GM23338 (cell line): ENCODE measurements around the gene MOB3B.

ENCODE experiments used
- CREB1 ChIP-seq: fragments of 250-450 bp; sonication (Bioruptor Pico); IDR thresholded peaks from 2 replicates; pipeline ENCODE4 v1.5.0; 2020; ENCODE audit warnings: low read depth, mild to moderate bottlenecking, moderate library complexity
- EZH2 ChIP-seq: fragments of 200-600 bp; sonication (generic); IDR thresholded peaks from one replicate; pipeline ENCODE4 v1.8.0; 2017; ENCODE audit warnings: antibody characterized with exemption, mild to moderate bottlenecking, low read depth; ENCODE audit not compliant: unreplicated experiment
- EZH2phosphoT487 ChIP-seq: fragments of 200-600 bp; sonication (generic); IDR thresholded peaks from one replicate; pipeline ENCODE4 v1.8.1; 2018; ENCODE audit warnings: antibody characterized with exemption; ENCODE audit not compliant: unreplicated experiment
- POLR2AphosphoS5 ChIP-seq: IDR thresholded peaks from 2 replicates; pipeline ENCODE4 v1.6.1; 2016; ENCODE audit warnings: antibody characterized with exemption, low read depth
- TF ChIP-seq, protein P1 (sequence below), 2 experiments: fragments of 200-600 bp in 1 of 2; sonication (generic) in 1 of 2; conservative IDR thresholded peaks; 2 replicates each; pipeline versions ENCODE4 v1.5.1 to v1.6.1; 2016 to 2017; ENCODE audit warnings: antibody characterized with exemption in 2 of 2, low read depth in 2 of 2, mild to moderate bottlenecking in 2 of 2, moderate library complexity in 1 of 2
- TF ChIP-seq, protein P2 (sequence below): IDR thresholded peaks from one replicate; pipeline ENCODE4 v1.6.1; 2018; ENCODE audit warnings: antibody characterized with exemption; ENCODE audit not compliant: unreplicated experiment

DNA sequence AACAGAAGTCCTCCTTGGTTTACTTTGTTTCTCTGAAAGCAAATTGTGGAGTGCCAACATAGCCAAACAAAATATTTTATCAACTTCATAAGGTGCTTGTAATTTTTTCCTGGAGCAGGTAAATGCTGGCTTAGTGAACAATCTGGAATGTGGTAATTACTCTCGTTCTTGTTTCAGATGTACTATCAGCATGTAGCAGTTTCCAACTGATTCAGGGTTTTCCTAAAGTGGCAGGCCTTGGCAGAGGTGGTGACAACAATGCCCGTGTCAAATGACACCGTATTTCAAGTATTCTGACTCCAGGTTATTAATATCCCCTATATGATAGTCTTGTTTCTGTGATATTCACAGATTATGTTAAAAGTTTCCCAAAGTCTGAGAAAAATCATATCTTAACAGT is 42.4 kb upstream of the MOB3B start:
- TF ChIP-seq, protein P1, sequence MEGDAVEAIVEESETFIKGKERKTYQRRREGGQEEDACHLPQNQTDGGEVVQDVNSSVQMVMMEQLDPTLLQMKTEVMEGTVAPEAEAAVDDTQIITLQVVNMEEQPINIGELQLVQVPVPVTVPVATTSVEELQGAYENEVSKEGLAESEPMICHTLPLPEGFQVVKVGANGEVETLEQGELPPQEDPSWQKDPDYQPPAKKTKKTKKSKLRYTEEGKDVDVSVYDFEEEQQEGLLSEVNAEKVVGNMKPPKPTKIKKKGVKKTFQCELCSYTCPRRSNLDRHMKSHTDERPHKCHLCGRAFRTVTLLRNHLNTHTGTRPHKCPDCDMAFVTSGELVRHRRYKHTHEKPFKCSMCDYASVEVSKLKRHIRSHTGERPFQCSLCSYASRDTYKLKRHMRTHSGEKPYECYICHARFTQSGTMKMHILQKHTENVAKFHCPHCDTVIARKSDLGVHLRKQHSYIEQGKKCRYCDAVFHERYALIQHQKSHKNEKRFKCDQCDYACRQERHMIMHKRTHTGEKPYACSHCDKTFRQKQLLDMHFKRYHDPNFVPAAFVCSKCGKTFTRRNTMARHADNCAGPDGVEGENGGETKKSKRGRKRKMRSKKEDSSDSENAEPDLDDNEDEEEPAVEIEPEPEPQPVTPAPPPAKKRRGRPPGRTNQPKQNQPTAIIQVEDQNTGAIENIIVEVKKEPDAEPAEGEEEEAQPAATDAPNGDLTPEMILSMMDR (conservative IDR thresholded peaks at IDR 0.05; ENCODE audit: low read depth in 2 of 2), result no peak
- no peak for TF ChIP-seq POLR2AphosphoS5
- no peak for TF ChIP-seq CREB1 (CRISPR knock-in tag)
- TF ChIP-seq EZH2phosphoT487, result no peak
- TF ChIP-seq EZH2, result no peak
- TF ChIP-seq, protein P2, sequence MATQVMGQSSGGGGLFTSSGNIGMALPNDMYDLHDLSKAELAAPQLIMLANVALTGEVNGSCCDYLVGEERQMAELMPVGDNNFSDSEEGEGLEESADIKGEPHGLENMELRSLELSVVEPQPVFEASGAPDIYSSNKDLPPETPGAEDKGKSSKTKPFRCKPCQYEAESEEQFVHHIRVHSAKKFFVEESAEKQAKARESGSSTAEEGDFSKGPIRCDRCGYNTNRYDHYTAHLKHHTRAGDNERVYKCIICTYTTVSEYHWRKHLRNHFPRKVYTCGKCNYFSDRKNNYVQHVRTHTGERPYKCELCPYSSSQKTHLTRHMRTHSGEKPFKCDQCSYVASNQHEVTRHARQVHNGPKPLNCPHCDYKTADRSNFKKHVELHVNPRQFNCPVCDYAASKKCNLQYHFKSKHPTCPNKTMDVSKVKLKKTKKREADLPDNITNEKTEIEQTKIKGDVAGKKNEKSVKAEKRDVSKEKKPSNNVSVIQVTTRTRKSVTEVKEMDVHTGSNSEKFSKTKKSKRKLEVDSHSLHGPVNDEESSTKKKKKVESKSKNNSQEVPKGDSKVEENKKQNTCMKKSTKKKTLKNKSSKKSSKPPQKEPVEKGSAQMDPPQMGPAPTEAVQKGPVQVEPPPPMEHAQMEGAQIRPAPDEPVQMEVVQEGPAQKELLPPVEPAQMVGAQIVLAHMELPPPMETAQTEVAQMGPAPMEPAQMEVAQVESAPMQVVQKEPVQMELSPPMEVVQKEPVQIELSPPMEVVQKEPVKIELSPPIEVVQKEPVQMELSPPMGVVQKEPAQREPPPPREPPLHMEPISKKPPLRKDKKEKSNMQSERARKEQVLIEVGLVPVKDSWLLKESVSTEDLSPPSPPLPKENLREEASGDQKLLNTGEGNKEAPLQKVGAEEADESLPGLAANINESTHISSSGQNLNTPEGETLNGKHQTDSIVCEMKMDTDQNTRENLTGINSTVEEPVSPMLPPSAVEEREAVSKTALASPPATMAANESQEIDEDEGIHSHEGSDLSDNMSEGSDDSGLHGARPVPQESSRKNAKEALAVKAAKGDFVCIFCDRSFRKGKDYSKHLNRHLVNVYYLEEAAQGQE, result no peak
